NCI-H226 (cell line): ENCODE results near the gene CACNA1C.
"Not testable (repeated sequence)": the region's sequence is repeated elsewhere in the genome, so short reads cannot be mapped to it uniquely, and the experiment has no call there.

Source experiments
- DNase-seq: peaks from one replicate; pipeline ENCODE4 v3.0.0-alpha.2; 2015

CACNA1C gene

DNA sequence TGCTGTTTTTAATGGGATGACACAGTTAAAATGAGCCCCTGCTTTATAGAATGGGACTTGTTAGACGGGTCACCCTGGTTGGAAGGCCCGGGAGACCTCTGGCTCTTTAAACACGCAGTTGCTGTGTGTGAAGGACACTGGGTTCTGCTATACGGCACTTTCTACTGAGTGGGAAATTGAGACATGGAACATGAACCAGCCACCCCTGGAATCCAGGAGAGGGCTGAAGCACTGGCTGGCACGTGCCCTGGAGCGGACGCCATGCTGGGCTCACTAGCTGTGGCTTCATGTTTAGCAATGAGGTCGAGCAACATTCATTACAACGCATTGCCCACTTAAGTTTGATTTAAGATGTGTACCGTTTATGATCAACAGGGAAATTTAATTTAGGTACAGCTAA lies 23.9 kb downstream of the CACNA1C start:
- no peak for DNase-seq

DNA sequence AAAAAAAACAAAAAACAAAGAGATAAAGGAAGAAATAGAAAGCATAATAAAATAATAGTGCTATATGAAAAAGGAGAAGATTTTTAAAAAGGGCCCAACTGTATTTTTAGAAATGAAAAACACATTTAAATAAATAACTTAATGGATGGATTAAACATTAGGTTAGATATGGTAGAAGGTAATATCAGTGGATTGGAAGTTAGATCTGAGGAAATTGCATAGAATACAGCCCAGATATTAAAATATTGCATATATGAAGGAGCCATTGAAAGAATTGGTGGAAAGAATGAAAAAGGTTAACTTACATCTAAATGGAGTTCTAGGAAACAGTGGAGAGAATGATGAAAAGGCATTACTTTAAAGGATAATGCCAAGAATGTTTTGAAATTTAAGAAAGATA lies 27.8 kb downstream of the CACNA1C start:
- DNase-seq: no peak

DNA sequence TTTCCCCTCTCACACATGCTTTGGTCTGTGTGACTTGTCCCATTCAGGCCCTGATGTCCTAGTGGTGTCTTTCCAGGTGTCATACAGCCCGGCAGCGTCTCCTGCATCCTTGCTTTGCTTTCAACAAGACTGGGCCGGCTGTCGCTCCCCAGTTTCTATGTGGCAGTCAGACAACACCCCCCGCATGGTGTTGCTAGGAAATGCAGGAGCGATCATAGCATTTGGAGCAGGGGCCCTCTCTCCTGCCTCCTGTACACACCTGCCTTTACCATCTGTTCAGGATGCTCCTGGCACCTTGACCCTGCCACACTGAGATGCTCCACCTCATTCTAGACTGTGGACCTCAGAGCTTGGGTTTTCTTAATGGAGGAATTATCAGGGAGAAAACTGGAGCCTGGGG lies 29.5 kb downstream of the CACNA1C start:
- DNase-seq: no peak

DNA sequence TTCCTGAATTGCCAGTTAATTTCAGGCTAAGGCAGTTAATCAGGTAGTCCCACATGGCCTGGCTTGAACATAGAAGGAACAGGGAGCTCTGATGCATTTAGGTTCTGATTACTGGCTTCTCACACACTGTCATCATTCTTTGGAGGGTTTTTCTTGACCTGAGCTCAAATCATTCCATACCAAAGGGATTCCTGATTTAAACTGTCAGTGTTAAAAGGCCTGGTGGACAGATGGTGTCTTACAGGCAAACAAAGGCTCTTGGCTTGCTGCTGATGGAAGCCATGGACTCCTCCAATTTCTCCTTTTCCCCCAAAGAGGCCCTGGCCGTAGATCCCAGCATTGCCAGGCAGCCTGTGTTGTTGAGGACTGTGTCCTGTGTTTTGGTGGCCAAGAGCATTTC lies 30.2 kb downstream of the CACNA1C start:
- no peak for DNase-seq

DNA sequence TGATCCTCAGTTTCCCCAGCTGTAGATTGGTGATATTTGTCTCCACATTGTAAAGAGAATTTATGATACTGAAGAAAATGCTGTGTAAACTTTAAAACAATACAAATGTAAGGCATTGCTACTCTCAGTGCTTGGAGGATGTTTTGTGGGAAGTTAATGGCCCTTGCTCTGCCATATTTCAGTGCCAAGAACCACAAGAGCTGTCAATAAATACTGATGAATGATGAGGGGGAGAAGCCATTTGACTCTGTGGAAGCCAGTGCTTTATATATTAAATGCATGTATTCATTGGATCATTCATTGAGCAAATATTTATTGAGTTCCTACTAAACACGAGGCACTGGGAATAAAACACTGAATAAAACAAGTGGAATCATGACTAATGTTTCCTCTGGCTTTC lies 30.8 kb downstream of the CACNA1C start:
- DNase-seq: no peak

DNA sequence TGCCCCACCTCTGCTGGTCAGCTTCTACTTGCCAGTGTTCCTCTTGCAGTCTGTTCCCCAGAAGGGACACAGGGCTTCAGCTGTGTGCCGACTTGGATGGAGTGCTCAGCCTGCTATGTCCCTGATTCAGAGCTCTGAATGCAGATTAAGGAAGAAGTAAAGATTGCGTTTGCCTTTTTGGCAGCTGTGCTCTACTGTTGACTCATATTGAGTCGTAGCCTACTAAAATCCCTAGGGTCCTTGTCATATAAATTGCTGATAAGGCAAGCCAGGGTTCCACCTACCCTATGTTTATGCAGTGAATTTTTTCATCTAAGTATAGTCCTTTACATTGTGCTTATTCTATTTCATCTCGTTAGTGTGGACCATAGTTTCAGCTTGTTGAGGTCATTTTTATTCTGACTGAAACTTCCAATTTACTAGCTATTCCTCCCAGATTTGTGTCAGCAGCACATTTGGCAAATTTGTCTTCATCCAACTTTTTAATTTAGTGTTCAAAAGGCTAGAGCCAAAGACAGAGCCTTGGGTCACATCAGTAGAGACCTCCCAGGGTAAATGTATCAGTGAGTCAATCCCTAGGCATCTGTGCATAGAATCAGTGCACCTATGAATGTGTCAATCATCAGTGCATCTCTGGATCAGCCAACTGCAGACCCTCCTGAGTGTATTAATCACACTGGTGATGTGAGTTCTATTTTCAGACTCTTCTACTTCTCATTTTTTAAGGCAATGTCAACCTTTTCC lies 31.9 kb downstream of the CACNA1C start:
- DNase-seq: peak; percentile 37

DNA sequence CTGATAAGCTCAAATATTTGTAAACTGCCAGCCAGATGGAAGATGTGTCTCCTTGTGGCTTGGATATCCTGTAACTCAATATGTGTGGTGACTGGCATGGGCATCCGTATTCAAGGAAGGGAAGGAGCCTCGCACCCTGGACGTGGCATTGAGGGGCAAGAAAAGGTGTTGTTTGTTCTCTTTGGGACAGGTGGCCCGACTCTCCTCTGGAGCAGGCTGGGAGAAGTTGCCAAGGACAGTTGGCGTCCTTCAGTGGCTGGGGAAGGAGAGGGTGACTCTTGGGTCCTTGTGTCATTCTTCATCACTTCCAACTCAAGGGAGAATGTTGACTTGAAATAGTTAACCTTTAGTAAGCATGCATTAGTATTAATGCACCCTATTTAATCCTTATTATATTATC lies 39.6 kb downstream of the CACNA1C start:
- no peak for DNase-seq

DNA sequence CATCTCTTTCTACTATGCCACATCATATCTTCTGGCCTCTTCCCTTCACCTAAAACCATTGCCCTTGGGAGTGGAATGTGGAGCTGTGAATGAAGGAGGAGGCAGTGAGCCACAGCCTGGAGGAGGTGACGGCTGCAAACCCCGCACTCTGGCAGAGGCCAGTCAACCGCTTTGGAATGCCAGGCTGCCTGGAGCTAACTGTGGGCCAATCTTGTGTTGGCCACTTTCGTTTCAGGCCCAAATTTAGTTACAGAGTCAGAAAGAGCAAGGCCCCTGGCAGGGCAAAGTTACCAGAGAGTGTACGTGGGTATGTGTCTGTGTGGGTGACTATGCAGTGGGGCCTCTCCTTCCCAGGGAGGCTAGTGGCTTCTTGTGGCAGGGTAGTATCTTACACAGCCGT lies 40.1 kb downstream of the CACNA1C start:
- peak; percentile 90 for DNase-seq

DNA sequence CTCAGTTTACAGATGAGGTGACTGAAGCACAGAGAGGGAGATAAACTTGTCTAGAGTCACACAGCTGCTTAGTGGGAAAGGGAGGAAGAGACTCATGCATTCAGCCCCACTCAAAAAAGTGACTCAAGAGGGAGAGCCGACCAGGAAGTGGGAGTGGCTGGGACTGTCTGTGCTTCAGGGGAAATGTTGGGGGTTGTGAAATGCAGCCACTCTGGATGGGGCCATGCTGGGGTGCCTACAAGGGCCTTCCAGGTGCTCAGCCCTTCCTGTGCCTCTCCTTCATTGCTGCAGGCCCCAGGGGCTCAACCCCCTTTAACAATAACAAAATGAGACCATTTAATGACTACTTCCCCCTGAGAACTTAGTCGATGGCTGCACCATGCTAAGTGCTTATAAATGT lies 41.8 kb downstream of the CACNA1C start:
- peak; percentile 24 for DNase-seq

DNA sequence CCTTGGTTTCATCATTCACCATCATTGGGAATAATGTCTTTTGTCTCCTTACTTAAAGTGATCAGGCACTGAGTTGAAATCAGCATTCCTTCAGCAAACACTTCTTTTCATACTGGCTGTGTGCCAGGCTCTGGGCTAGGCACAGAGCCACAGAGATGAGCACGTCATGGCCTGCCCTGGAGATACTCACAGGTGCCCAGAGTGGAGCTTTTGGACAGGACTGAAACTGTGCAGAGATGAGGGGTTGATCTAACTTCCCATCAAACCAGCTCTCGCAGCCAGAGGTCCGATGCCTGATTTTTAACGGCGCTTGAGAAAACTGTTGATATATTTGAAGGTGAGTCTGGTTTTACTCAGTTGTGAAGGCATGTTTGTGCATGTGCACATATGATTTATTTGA lies 43.1 kb downstream of the CACNA1C start:
- no peak for DNase-seq

DNA sequence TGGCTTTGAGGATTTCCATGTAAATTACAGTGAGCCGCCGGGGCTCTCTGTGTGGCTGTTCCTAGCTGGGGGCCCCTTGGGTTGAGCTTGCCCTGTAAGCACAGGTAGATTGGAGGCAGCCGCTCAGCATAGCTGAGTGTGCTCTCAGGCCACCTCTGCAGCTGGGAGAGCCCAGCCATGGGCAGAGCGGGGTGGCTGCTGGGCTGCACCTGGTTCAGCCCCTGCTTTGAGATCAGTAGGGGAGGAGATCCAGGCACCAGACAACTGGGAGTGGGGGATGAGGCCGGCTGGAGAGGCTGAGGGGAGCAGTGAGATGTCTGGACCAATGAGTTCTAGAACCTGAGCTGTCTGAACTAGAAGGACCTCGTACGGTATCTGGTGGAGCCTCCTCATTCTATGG lies 44.8 kb downstream of the CACNA1C start:
- no peak for DNase-seq

DNA sequence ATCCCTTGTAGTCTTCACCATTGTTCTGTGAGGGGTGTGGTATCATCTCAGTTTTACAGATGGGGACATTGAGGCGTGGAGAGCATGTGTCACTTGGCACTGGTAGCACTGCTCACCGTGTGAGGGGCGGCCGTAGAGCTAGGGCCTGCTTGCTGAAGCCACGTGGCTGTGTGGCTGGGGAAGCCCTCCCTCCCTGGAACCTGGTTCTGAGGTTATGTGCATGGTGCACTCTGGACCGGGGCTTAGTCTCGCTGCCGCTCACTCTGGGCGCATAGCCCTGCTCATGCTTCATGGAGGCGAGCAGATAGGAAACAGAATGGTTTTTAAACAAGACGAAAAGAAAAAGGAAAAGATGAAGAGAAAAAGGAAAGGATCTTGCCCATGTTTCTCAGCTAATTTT lies 46.1 kb downstream of the CACNA1C start:
- no peak for DNase-seq

DNA sequence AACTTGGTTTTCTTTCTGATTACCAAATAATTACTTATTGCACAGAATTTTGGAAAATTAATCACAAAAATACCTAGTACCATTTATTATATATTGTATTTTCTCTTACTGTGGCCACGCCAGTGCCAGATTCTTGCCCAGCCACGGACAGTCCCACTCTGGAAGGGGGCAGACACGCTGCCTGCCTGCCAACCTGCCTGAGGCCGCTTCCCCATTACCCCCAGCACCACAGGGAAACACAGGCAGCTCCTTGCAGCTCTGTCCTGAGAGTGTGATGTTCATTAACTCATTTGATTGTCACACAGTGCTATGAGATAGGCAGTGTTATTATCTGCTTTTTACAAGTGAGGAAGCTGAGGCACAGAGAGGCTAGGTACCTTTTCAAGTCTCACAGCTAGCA lies 46.8 kb downstream of the CACNA1C start:
- no peak for DNase-seq

DNA sequence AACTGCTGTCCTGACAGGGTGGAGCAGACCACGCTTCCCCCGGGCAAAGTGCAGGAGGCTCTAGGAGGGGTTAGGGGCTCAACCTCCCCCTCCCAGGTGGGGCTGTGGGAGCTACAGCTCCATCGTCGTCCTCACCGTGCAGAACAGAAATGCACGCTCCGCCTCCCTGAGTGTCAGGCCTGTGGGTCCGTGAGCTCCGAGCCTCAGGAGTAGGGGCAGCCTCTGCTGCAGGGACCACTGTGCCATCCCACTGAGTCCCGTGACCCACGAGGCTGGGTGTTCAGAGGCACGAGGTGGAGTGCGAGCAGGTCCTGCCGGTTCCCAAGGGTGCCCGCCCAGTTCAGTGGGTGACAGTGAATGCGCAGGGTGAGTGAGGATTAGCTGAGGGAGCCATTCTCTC lies 48.6 kb downstream of the CACNA1C start:
- no peak for DNase-seq

DNA sequence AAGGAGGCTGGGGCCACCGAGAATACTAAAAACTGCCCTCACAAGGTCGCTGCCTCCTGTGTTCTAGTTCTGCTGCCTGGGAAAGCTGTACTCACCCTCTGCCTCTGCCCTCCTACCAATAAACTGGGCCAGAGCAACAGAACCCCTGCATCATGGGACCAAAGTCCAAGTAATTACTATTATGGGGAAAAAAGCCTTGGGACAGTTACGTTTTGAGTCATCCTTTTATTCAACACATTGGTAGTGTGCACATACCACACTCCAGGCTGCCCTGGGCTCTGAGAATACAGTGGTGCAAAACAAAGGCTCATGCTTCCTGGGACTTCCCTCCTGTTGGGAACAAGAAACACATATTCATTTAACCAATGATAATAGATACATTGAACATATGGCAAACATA lies 49.0 kb downstream of the CACNA1C start:
- no peak for DNase-seq

DNA sequence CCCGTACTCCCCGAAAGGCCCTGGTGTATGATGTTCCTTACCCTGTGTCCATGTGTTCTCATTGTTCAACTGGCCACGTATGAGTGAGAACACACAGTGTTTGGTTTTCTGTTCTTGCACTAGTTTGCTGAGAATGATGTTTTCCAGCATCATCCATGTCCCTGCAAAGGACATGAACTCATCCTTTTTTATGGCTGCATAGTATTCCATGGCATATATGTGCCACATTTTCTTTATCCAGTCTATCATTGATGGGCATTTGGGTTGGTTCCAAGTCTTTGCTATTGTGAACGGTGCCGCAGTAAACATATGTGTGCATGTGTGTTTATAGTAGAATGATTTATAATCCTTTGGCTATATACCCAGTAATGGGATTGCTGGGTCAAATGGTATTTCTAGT lies 49.9 kb downstream of the CACNA1C start:
- not testable (repeated sequence) for DNase-seq

DNA sequence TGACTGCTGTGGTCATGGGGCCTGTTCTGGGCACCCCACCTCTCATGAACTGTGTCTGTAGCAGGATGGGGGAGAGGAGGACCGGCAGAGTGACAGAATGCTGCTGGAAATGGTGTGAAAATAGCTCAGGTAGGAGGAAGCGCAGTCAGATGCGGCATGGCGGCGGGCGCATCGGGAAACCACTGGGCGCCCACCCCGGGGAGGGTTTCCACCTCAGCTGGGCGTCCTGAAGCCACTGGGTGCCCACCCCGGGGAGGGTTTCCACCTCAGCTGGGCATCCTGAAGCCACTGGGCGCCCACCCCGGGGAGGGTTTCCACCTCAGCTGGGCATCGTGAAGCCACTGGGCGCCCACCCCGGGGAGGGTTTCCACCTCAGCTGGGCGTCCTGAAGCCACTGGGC lies 52.6 kb downstream of the CACNA1C start:
- DNase-seq: not testable (repeated sequence)

DNA sequence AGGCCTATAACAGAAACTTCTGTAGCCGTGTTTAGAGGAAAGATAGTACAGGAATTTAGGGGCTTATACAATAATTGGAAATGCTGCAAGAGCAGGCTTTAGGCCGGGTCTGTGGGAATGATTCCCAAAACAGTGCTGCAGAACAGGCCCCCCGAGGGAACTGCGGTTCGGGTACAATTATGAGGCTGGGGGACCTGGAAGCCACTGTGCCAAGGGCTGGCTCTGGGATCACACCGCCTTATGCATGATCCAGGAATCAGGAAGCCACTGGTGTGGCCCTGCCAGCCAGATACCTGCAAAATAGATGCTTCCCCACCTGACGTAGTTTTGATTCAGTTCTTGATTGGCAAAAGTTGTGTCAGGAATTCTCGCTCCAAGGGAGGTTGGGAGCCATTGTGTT lies 55.4 kb downstream of the CACNA1C start:
- no peak for DNase-seq

DNA sequence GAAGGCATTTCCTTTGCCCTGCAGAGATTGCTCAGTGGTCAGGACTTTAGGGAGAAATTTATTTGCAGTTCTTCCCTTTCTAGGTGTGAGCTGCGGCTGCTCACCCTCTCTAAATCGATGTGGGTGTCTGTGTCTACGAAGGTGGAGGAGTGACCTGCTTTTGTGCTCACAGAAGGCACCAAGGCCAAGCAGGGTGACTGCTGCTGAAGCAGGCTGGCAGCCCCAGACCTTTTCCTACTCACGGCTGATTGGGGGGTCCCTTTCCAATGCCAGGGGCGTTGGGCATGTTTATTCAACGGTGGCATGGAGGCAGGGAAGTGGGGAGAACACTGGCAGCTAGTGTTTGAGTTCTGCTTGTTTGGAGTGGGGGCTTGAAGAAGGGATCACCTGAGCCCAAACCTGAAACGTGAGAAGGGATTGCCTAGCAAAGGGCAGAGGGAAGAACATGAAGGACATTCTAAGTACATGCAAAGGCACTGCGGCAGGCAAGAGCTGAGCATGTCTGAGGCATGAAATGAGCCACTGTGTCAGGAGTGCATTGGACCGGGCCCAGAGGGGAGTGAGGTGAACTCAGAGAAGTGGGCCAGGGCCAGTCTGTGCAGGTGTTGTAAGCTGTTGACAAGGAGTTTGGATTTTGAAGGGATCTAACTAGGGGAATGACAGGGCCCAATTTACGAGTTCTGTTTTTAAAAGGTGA lies 56.3 kb downstream of the CACNA1C start:
- DNase-seq: no peak

DNA sequence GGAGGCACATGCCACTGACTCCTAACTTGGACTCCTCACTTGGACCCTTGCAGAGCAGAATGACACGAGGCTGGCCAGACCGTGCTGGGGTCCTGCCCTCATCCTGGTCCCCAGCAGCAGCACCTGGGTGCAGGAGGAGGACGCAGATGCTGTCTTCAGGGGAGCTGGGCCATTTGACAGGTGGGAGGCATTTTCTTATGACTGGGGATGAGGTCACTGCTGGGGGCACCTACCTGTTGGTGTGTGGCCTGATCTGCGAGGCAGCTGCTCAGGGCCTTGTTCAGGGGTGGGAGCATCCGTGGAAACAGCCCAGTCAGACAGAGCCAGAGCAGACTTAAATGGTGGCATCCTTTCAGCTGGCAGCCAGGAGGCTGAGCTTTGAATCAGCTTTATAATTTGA lies 57.3 kb downstream of the CACNA1C start:
- no peak for DNase-seq

DNA sequence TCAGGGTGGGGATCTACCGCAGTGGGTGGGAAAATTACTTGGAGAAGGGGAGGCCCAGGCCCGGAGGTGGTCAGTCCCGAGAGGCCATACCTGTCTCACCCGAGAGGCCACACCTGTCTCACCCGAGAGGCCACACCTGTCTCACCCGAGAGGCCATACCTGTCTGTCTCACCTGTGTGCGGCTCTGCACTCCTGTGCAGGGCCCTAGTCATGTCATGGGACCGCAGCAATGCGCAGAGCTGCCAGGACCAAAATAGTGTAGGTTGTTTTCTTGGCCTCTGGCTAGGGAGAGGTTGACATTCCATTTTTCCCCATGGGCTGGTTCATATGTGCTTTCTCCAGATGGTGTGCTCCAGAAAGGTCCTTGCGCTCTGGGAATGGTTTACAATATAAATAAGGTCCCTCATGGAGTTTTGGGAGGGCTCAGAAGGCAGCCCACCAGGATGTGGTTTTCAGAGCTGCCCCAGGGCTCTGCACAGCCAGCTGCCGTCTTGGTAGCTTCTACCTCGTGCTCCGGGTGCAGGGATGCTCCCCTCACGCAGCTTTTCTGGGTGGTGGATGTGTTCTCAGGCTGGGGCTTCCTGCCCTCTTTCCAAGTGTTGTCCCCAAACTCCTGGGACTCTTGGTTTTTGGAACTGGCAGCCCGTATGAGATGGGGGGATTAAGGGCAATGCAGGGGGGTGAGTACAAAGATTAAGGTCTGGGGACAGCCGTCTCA lies 58.2 kb downstream of the CACNA1C start:
- no peak for DNase-seq

DNA sequence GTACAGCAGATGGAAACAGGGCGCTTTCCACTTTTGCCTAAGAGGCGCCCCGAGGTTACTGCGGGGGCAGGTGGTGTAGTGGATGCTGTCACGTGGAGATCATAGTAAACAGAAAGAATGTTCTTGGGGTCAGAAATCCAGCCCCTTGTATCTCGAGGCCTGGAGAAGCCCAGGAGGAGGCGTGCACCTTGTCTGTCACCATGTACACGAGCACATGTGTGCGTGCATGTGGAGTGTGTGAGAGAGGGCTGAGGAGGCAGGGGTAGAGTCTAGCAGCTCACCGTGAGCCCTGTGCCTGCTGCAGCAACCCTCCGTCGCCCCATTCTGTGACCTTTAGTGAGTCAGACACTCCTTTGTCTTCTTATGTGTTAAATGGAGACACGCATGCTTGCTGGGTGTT lies 59.0 kb downstream of the CACNA1C start:
- no peak for DNase-seq

DNA sequence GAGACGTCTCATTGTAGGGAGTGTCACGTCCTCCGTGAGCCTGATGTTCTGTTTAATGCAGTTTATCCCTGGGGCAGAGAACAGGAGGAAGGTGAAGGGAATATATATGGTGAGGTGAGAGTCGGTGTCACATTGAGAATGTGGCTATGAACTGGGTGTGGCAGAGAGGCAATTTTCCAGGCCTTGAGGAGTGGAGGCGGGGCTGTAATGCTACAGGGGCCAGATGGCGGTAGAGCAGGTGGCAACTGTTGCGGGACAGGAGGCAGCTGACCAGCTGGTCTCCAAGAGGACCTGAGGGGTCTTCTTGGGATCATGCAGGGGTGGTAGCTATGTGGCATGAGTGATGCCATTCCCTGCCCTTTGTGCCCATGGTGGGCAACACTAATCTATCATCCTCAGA lies 59.6 kb downstream of the CACNA1C start:
- DNase-seq: no peak
